A673 (cell line): ENCODE results near the gene THYN1. TPM values are rescaled to one million over a fixed set of nuclear protein-coding genes. Genes with fewer than 3 reads are reported as not detected.
"Not testable (repeated sequence)": the region's sequence is repeated elsewhere in the genome, so short reads cannot be mapped to it uniquely, and the experiment has no call there.

Experiments
- BruUV-seq: library from RNA; stranded (reverse); fragments of 400-500 nt; replicated peaks from 2 replicates; lab custom pipeline; 2021; lab: Mats Ljungman, UMichigan
- CTCF ChIA-PET: fragments of 300-600 bp; sonication (Branson Sonifier 250); formaldehyde crosslinking; loops from one replicate; lab custom pipeline; 2022; ENCODE audit warnings: antibody characterized with exemption; lab: Charles Lee
- POLR2A ChIA-PET: fragments of 300-600 bp; sonication (Branson Sonifier 250); formaldehyde crosslinking; loops from one replicate; lab custom pipeline; 2022; ENCODE audit warnings: antibody characterized with exemption; ENCODE audit not compliant: low non-redundant PET; lab: Charles Lee
- DNase-seq: peaks from one replicate; pipeline ENCODE4 v3.0.0-alpha.2; 2015; ENCODE audit warnings: low spot score
- H3K27ac ChIP-seq: fragments of 200-600 bp; sonication (generic); 2 replicates; pipeline ENCODE4 v1.5.1; 2016; ENCODE audit warnings: mixed run types, low read depth, mild to moderate bottlenecking, mixed read lengths, antibody characterized with exemption, low read length; ENCODE audit not compliant: poor library complexity, severe bottlenecking
- H3K27me3 ChIP-seq: fragments of 200-600 bp; sonication (generic); replicated peaks from 2 replicates; pipeline ENCODE4 v1.6.1; 2017; ENCODE audit warnings: mixed run types, low read depth, mild to moderate bottlenecking, mixed read lengths, antibody characterized with exemption, low read length; ENCODE audit not compliant: insufficient read depth, poor library complexity
- H3K36me3 ChIP-seq: fragments of 200-600 bp; sonication (generic); 2 replicates; pipeline ENCODE4 v1.6.1; 2016; ENCODE audit warnings: mixed run types, mild to moderate bottlenecking, mixed read lengths, antibody characterized with exemption, low read length; ENCODE audit not compliant: insufficient read depth, poor library complexity, severe bottlenecking
- H3K4me1 ChIP-seq: fragments of 200-600 bp; sonication (generic); 2 replicates; pipeline ENCODE4 v1.6.1; 2017; ENCODE audit warnings: mixed run types, mild to moderate bottlenecking, mixed read lengths, antibody characterized with exemption, low read length; ENCODE audit not compliant: insufficient read depth, poor library complexity, severe bottlenecking
- H3K4me3 ChIP-seq: fragments of 200-600 bp; sonication (generic); 2 replicates; pipeline ENCODE4 v1.5.1; 2016; ENCODE audit warnings: low read depth, mixed run types, mild to moderate bottlenecking, mixed read lengths, low read length; ENCODE audit not compliant: poor library complexity, severe bottlenecking
- H3K9me3 ChIP-seq: fragments of 200-600 bp; sonication (generic); 2 replicates; pipeline ENCODE4 v1.6.1; 2016; ENCODE audit warnings: mixed run types, low read depth, mild to moderate bottlenecking, mixed read lengths, antibody characterized with exemption, low read length; ENCODE audit not compliant: poor library complexity, severe bottlenecking
- CTCF ChIP-seq: fragments of 300-800, 200-600 bp; sonication (generic); conservative IDR thresholded peaks from 2 replicates; pipeline ENCODE4 v1.5.1; 2017; ENCODE audit warnings: low read depth, mild to moderate bottlenecking, antibody characterized with exemption, low read length, moderate library complexity, mixed read lengths
- EZH2 ChIP-seq: fragments of 200-600 bp; sonication (generic); IDR thresholded peaks from 2 replicates; pipeline ENCODE4 v1.6.1; 2017; ENCODE audit warnings: borderline replicate concordance, low read depth, mild to moderate bottlenecking, mixed read lengths, antibody characterized with exemption, low read length; ENCODE audit not compliant: poor library complexity, severe bottlenecking
- intact Hi-C: fragments of 100-400 bp; cut with micrococcal nuclease; formaldehyde crosslinking; loops from one replicate; pipeline ENCODE4 v1.10.0; 2022; ENCODE audit not compliant: unreplicated experiment
- total RNA-seq: library from RNA; stranded (reverse); gene quantifications from 2 replicates; pipeline ENCODE4 v1.2.3, GENCODE V29; 2021

The THYN1 gene
- total RNA-seq, 1 experiment from 2014 or later: 57.2 TPM

DNA sequence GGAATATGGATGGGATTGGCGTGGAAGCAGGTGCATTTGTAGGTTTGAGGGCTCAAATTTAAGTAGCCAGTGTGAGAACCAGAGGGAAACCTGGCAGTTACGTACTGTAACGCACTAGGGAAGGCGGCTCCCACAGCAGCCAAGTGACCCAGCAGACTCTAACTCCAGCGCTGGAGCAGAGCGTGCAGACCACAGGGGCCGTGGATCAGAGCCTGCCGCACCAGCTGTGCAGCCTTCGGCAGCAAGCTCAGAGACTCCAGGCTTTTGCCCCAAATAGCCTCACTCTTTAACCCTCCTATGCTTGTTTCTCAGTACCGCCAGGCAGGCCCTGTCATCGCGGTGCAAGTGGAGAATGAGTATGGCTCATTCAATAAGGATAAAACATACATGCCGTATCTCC, 35.3 kb upstream of the THYN1 start:
- intact Hi-C loops: no loop called here
- no TSS peak for BruUV-seq
- H3K4me3 ChIP-seq: no peak overlapping the region
- H3K27me3 ChIP-seq: no peaks in the 10 kb centered on the region
- DNase-seq: no peak
- ChIA-PET CTCF (no interaction called here), POLR2A (no interaction called here)
- H3K9me3 ChIP-seq: no peaks in the 10 kb centered on the region
- no peaks in the 10 kb centered on the region for H3K4me1 ChIP-seq
- TF ChIP-seq CTCF (no peak), EZH2 (no peak)
- H3K36me3 ChIP-seq: no peaks in the 10 kb centered on the region
- no peak overlapping the region for H3K27ac ChIP-seq

- no peaks in the 10 kb centered on the region for H3K36me3 ChIP-seq
- no peak overlapping the region for H3K27ac ChIP-seq
- ChIA-PET CTCF (no interaction called here), POLR2A (interaction anchor here (0.6 kb wide), 1 partner anchor 12 kb away, joined by 3 read pairs; no protein-coding TSS in a partner anchor)
- no peak for DNase-seq
- H3K4me1 ChIP-seq: no peaks in the 10 kb centered on the region
- BruUV-seq: no TSS peak
- intact Hi-C loops: no loop called here
- no peaks in the 10 kb centered on the region for H3K27me3 ChIP-seq
- no peak for TF ChIP-seq EZH2
- no peak for TF ChIP-seq CTCF
- no peak overlapping the region for H3K4me3 ChIP-seq
- no peaks in the 10 kb centered on the region for H3K9me3 ChIP-seq
These were observed 34.4 kb upstream of the THYN1 start for GRCh38 chr11:134287561-134287960.

DNA sequence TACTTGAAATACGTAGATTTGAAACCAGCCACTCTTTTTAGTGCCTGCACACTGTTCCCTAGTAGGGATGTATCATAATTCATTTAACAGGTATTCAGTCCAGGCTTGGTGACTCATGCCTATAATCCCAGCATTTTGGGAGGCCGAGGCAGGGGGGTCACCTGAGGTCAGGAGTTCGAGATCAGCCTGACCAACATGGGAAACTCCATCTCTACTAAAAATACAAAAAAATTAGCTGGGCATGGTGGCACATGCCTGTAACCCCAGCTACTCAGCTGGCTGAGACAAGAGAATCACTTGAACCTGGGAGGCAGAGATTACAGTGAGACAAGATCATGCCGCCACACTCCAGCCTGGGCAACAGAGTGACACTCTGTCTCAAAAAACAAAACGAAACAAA, 31.2 kb upstream of the THYN1 start:
- BruUV-seq, intact Hi-C loops, H3K4me3 ChIP-seq, H3K27ac ChIP-seq, DNase-seq, POLR2A ChIA-PET, H3K9me3 ChIP-seq, H3K36me3 ChIP-seq, H3K4me1 ChIP-seq, CTCF ChIA-PET: not testable (repeated sequence)
- H3K27me3 ChIP-seq: peaks cover 18% of the 10 kb centered on the region

- POLR2A ChIA-PET: no interaction called here
- no peaks in the 10 kb centered on the region for H3K4me1 ChIP-seq
- CTCF ChIA-PET: no interaction called here
- no peak overlapping the region for H3K27ac ChIP-seq
- intact Hi-C loops: no loop called here
- TF ChIP-seq EZH2: no peak
- TF ChIP-seq CTCF: no peak
- peaks cover 25% of the 10 kb centered on the region for H3K27me3 ChIP-seq
- no TSS peak for BruUV-seq
- no peaks in the 10 kb centered on the region for H3K36me3 ChIP-seq
- DNase-seq: no peak
- no peaks in the 10 kb centered on the region for H3K9me3 ChIP-seq
- H3K4me3 ChIP-seq: no peak overlapping the region
These were observed 30.5 kb upstream of the THYN1 start for GRCh38 chr11:134283461-134284230.
